Keratinocyte (primary cell): ENCODE results near the gene NRM. TPM values are rescaled to one million over a fixed set of nuclear protein-coding genes. Genes with fewer than 3 reads are reported as not detected.
A peak's percentile ranks its signal among the peaks of the same experiment; 100 is the strongest.

Experiments used
- DNase-seq: peaks from one replicate; pipeline ENCODE4 v3.0.0-alpha.2; 2011; ENCODE audit warnings: low read depth, missing footprints, low spot score
- FAIRE-seq: peaks from 2 replicates; lab custom pipeline; 2011; peaks lifted over from hg19 to GRCh38; lab: Jason Lieb, UNC
- H2AFZ ChIP-seq: 2 replicates; pipeline ENCODE4 v1.6.0; 2012; ENCODE audit warnings: low read length, control low read depth, inconsistent platforms; ENCODE audit not compliant: control insufficient read depth
- H3K27ac ChIP-seq: 2 replicates; pipeline ENCODE4 v1.5.1; 2011; ENCODE audit warnings: low read length; ENCODE audit not compliant: control insufficient read depth, insufficient read depth
- H3K27me3 ChIP-seq: 3 replicates; pipeline ENCODE4 v1.6.0; 2011; ENCODE audit warnings: low read length; ENCODE audit not compliant: control insufficient read depth, insufficient read depth; ENCODE audit errors: extremely low read depth
- H3K36me3 ChIP-seq, 2 experiments: 2 replicates in 1 of 2; 3 replicates in 1 of 2; pipeline ENCODE4 v1.5.1; 2011; ENCODE audit warnings: low read length in 2 of 2, mild to moderate bottlenecking in 1 of 2; ENCODE audit not compliant: control insufficient read depth in 2 of 2, insufficient read depth in 2 of 2; ENCODE audit errors: extremely low read depth in 1 of 2
- H3K4me1 ChIP-seq: 3 replicates; pipeline ENCODE4 v1.5.1; 2011; ENCODE audit warnings: low read length; ENCODE audit not compliant: control insufficient read depth, insufficient read depth; ENCODE audit errors: extremely low read depth
- H3K4me2 ChIP-seq: 3 replicates; pipeline ENCODE4 v1.6.0; 2011; ENCODE audit warnings: low read depth, low read length; ENCODE audit not compliant: control insufficient read depth, insufficient read depth; ENCODE audit errors: extremely low read depth
- H3K4me3 ChIP-seq, 3 experiments: fragments of 200-600 bp in 1 of 3; sonication (generic) in 1 of 3; 2 replicates in 2 of 3; 3 replicates in 1 of 3; pipeline ENCODE4 v1.5.1; 2011 to 2016; ENCODE audit warnings: low read length in 3 of 3, mild to moderate bottlenecking in 3 of 3, control low read depth in 2 of 3, inconsistent platforms in 1 of 3, low read depth in 1 of 3, mixed read lengths in 1 of 3, mixed run types in 1 of 3, moderate library complexity in 1 of 3; ENCODE audit not compliant: control insufficient read depth in 2 of 3, insufficient read depth in 2 of 3; ENCODE audit errors: extremely low read depth in 1 of 3
- H3K79me2 ChIP-seq: 2 replicates; pipeline ENCODE4 v1.6.0; 2012; ENCODE audit warnings: low read length; ENCODE audit not compliant: control insufficient read depth, insufficient read depth
- H3K9ac ChIP-seq: 3 replicates; pipeline ENCODE4 v1.6.0; 2011; ENCODE audit warnings: low read length; ENCODE audit not compliant: control insufficient read depth, insufficient read depth; ENCODE audit errors: extremely low read depth
- H3K9me1 ChIP-seq: 3 replicates; pipeline ENCODE4 v1.6.0; 2011; ENCODE audit warnings: low read length; ENCODE audit not compliant: control insufficient read depth, insufficient read depth; ENCODE audit errors: extremely low read depth
- H3K9me3 ChIP-seq: 2 replicates; pipeline ENCODE4 v1.5.1; 2012; ENCODE audit warnings: low read depth, low read length; ENCODE audit not compliant: control insufficient read depth
- H4K20me1 ChIP-seq: 3 replicates; pipeline ENCODE4 v1.6.0; 2011; ENCODE audit warnings: low read length; ENCODE audit not compliant: control insufficient read depth, insufficient read depth; ENCODE audit errors: extremely low read depth
- EZH2 ChIP-seq: IDR thresholded peaks from one replicate; pipeline ENCODE4 v1.6.1; 2012; ENCODE audit warnings: inconsistent platforms, mild to moderate bottlenecking, low read length, moderate library complexity
- dilution Hi-C: fragments of 300-500 bp; cut with MboI; formaldehyde crosslinking; loops from one replicate; pipeline ENCODE4 v1.7.0; 2020; ENCODE audit warnings: low sequenced_read_pairs; ENCODE audit not compliant: extremely low pct_ligation_motif_present
- polyA minus RNA-seq, 3 experiments: library from RNA; depleted of rRNA, polyadenylated mRNA; stranded (reverse); fragments of >200 nt; gene quantifications; 1 replicate in 1 of 3; 2 replicates in 1 of 3; 3 replicates in 1 of 3; pipeline ENCODE4 v1.2.3, GENCODE V29; 2011
- polyA plus RNA-seq, 5 experiments: library from polyadenylated mRNA; depleted of rRNA in 3 of 5; stranded (reverse) in 3 of 5; stranded (forward) in 1 of 5; unstranded in 1 of 5; fragments of >200 nt; gene quantifications; 1 replicate in 1 of 5; 2 replicates in 3 of 5; 3 replicates in 1 of 5; pipeline versions ENCODE4 v1.2.1 to v1.2.3, GENCODE V29; 2011 to 2012; ENCODE audit warnings: missing spikeins in 2 of 5, low read depth in 1 of 5, low replicate concordance in 1 of 5
- TF ChIP-seq, protein P1 (sequence below), 3 experiments: IDR thresholded peaks in 1 of 3; conservative IDR thresholded peaks in 1 of 3; optimal IDR thresholded peaks in 1 of 3; 2 replicates in 2 of 3; 3 replicates in 1 of 3; pipeline versions ENCODE3 to v1.5.1; 2011; ENCODE audit warnings: low read length in 3 of 3, mild to moderate bottlenecking in 3 of 3, moderate library complexity in 2 of 3, control low read depth in 1 of 3, inconsistent platforms in 1 of 3; ENCODE audit not compliant: insufficient read depth in 2 of 3; ENCODE audit errors: extremely low read depth in 1 of 3

Gene NRM
- polyA plus RNA-seq: 2.7 to 17.8 TPM (median 7.0 TPM) in 3 replicates
- not detected for polyA plus RNA-seq (2011; ENCODE audit: low read depth)
- 7.1 and 7.7 TPM in 2 replicates for polyA plus RNA-seq (2011; cell fraction: cytosol; rRNA removed)
- 7.6 and 8.5 TPM in 2 replicates for polyA plus RNA-seq (2011; cell fraction: nucleus; rRNA removed)
- polyA plus RNA-seq (2012; ENCODE audit: low replicate concordance): 3.8 and 17.2 TPM in 2 replicates
- 6.0 to 32.4 TPM (median 11.8 TPM) in 3 replicates for polyA minus RNA-seq
- 9.2 TPM for polyA minus RNA-seq (2011; cell fraction: cytosol; rRNA and poly(A)+ RNA removed)
- polyA minus RNA-seq (2011; cell fraction: nucleus; rRNA and poly(A)+ RNA removed): 1.9 and 3.2 TPM in 2 replicates

DNA sequence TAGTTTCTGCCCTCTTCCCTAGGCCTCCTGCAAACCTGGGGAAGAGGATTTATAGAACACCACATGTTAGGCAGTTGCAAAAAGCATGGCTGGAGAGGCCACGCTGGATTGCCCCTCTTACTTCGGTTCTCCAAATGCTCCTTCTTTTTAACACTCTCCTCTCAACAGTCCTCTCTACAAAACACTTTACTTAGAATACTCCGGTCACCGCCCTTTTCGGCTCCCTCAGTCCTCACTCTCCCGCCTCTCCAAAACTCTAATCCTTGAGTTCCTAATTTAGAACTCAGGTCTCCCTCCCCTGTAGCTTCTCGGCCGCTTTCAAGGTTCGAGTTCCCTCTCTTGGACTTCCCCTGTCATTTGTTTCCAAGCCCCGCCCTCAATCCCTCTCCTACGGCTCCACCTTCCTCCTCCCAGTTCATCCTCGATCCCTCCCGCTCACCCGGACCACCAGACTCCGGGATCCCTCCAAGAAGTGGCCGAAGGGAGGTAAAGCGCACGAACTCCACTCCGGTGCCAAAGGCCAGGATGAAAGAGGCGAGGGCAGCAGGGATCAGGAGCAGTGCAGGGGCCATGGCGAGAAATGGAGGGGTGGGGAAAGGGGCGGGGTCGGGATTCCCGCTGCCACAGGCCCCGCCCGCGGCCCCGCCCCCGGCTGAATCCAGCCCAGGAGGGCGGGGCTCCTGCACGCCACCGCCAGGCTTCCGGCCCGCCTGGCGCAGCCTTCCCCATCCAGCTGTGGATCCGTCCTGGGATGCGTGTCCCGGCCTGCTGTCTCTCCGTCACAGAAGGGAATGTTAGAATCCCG is at the start of gene NRM:
TSS of gene NRM (minus strand) at position 582 of the 805 bp plus-strand sequence. CDS start at position 572, 10 bp downstream.
- dilution Hi-C loops: no loop called here
- no peaks in the 10 kb centered on the region for H3K9me3 ChIP-seq
- DNase-seq (no peak), FAIRE-seq (peak; percentile 48)
- peaks cover 40% of the 10 kb centered on the region for H3K4me1 ChIP-seq
- no peaks in the 10 kb centered on the region for H4K20me1 ChIP-seq
- peaks cover 0 to 5% of the 10 kb centered on the region in 2 experiments for H3K36me3 ChIP-seq
- H3K4me3 ChIP-seq: peak within 1 kb of the TSS; percentile 45 to 93 (median 91)
- H3K79me2 ChIP-seq: peaks cover 36% of the 10 kb centered on the region
- no peaks in the 10 kb centered on the region for H3K27me3 ChIP-seq
- peak within 1 kb of the TSS; percentile 98 for H3K4me2 ChIP-seq
- TF ChIP-seq, protein P1, sequence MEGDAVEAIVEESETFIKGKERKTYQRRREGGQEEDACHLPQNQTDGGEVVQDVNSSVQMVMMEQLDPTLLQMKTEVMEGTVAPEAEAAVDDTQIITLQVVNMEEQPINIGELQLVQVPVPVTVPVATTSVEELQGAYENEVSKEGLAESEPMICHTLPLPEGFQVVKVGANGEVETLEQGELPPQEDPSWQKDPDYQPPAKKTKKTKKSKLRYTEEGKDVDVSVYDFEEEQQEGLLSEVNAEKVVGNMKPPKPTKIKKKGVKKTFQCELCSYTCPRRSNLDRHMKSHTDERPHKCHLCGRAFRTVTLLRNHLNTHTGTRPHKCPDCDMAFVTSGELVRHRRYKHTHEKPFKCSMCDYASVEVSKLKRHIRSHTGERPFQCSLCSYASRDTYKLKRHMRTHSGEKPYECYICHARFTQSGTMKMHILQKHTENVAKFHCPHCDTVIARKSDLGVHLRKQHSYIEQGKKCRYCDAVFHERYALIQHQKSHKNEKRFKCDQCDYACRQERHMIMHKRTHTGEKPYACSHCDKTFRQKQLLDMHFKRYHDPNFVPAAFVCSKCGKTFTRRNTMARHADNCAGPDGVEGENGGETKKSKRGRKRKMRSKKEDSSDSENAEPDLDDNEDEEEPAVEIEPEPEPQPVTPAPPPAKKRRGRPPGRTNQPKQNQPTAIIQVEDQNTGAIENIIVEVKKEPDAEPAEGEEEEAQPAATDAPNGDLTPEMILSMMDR (optimal IDR thresholded peaks at IDR 0.05 in 1 of 3, IDR thresholded peaks at IDR 0.05 in 1 of 3, conservative IDR thresholded peaks at IDR 0.05 in 1 of 3; ENCODE audit: extremely low read depth in 1 of 3, insufficient read depth in 2 of 3, low read length in 3 of 3): no peak
- TF ChIP-seq EZH2: no peak
- no peaks in the 10 kb centered on the region for H3K9me1 ChIP-seq
- H3K27ac ChIP-seq: peak within 1 kb of the TSS; percentile 72
- H2AFZ ChIP-seq: peak within 1 kb of the TSS; percentile 100
- H3K9ac ChIP-seq: peak within 1 kb of the TSS; percentile 85

DNA sequence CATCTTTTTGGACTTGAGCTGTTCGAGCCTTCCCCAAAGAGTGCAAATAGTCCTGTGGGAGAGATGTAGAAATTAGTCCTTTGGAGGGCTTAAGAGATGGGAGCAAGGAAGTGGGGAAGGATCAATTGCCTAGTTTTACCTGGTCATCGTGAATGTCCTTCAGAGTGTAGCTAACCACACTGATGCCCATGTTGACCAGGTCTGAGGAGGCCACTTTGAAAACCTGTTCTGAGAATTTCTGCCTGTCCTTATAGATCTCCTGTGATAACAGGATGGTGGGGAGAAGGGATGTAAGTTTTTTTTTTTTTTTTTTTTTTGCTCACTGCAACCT is 49.7 kb upstream of the NRM start:
- no peak for DNase-seq
- H3K9ac ChIP-seq: no peak overlapping the region
- no peak overlapping the region for H3K4me2 ChIP-seq

More for the DNA sequence above, 49.7 kb upstream of the NRM start:
- H3K79me2 ChIP-seq: peaks cover 10% of the 10 kb centered on the region
- H4K20me1 ChIP-seq: peaks cover 11% of the 10 kb centered on the region
- no peaks in the 10 kb centered on the region for H3K27me3 ChIP-seq
- H3K4me1 ChIP-seq: peaks cover 25% of the 10 kb centered on the region
- H2AFZ ChIP-seq: no peak overlapping the region
- H3K9me1 ChIP-seq: no peaks in the 10 kb centered on the region
- no peaks in the 10 kb centered on the region for H3K9me3 ChIP-seq
- peaks cover 10 to 18% of the 10 kb centered on the region in 2 experiments for H3K36me3 ChIP-seq
- dilution Hi-C loops: no loop called here
- TF ChIP-seq EZH2: no peak
- TF ChIP-seq, protein P1 (optimal IDR thresholded peaks at IDR 0.05 in 1 of 3, IDR thresholded peaks at IDR 0.05 in 1 of 3, conservative IDR thresholded peaks at IDR 0.05 in 1 of 3; ENCODE audit: extremely low read depth in 1 of 3, insufficient read depth in 2 of 3, low read length in 3 of 3): no peak
- FAIRE-seq: no peak
- no peak overlapping the region for H3K27ac ChIP-seq
- no peak overlapping the region for H3K4me3 ChIP-seq
